Activated CD4-positive, alpha-beta T cell treated with anti-CD3 and anti-CD28 coated beads, Interleukin-2, amount 10 ng/mL, durations not matched to agents 7 days and 5 days (primary cell): Measurements from ENCODE around the gene PDZD7. TPM values are rescaled to one million over a fixed set of nuclear protein-coding genes. Genes with fewer than 3 reads are reported as not detected.

Experiments
- CTCF ChIA-PET: fragments of 350-600 bp; sonication (Branson Sonifier 250); formaldehyde crosslinking; loops from one replicate; lab custom pipeline; 2021; ENCODE audit warnings: antibody characterized with exemption; lab: Charles Lee
- POLR2A ChIA-PET: fragments of 350-600 bp; sonication (Branson Sonifier 250); formaldehyde crosslinking; loops from one replicate; lab custom pipeline; 2021; ENCODE audit warnings: antibody characterized with exemption; lab: Charles Lee
- DNase-seq: peaks from one replicate; pipeline ENCODE4 v3.0.0-alpha.2; 2020
- H3K27ac Mint-ChIP-seq: one replicate; pipeline ENCODE4 v1.8.0; 2021; ENCODE audit warnings: mild to moderate bottlenecking, moderate library complexity, mixed read lengths
- H3K27me3 Mint-ChIP-seq: one replicate; pipeline ENCODE4 v1.8.0; 2021; ENCODE audit warnings: mixed read lengths
- H3K36me3 Mint-ChIP-seq: one replicate; pipeline ENCODE4 v1.8.0; 2021; ENCODE audit warnings: low read depth, mixed read lengths
- H3K4me1 Mint-ChIP-seq: one replicate; pipeline ENCODE4 v1.8.0; 2021; ENCODE audit warnings: mixed read lengths
- H3K4me3 Mint-ChIP-seq: one replicate; pipeline ENCODE4 v1.8.0; 2021; ENCODE audit warnings: mild to moderate bottlenecking, moderate library complexity, mixed read lengths
- H3K9me3 Mint-ChIP-seq: one replicate; pipeline ENCODE4 v1.8.0; 2021; ENCODE audit warnings: mixed read lengths
- total RNA-seq, 2 experiments: library from RNA; stranded (reverse); gene quantifications; one replicate each; pipeline ENCODE4 v1.2.3, GENCODE V29; 2021

Gene PDZD7
- total RNA-seq, 2 experiments from 2014 or later, result 0.65 to 0.74 TPM

GRCh38 chr10:101056365-101057151 is 25.6 kb upstream of the PDZD7 start:
- Mint-ChIP-seq H3K4me3 (no peak overlapping the region), H3K27ac (no peak overlapping the region), H3K4me1 (peaks cover 37% of the 10 kb centered on the region), H3K27me3 (no peaks in the 10 kb centered on the region), H3K36me3 (peaks cover 26% of the 10 kb centered on the region), H3K9me3 (no peaks in the 10 kb centered on the region)
- no peak for DNase-seq
- ChIA-PET POLR2A (interaction anchor here (0.7 kb wide), 1 partner anchor 12 kb away, joined by 3 read pairs; no protein-coding TSS in a partner anchor), CTCF (interaction anchor here (1.2 to 6.8 kb wide), 4 partner anchors 12 to 38 kb away, joined by 3 to 35 read pairs (median 4); no protein-coding TSS in a partner anchor)

- H3K9me3 Mint-ChIP-seq, result no peaks in the 10 kb centered on the region
- DNase-seq, result no peak
- ChIA-PET POLR2A (no interaction called here), CTCF (interaction anchor here (1.2 to 6.8 kb wide), 3 partner anchors 13 to 37 kb away, joined by 3 to 35 read pairs (median 5); no protein-coding TSS in a partner anchor)
- peaks cover 3% of the 10 kb centered on the region for H3K27me3 Mint-ChIP-seq
- H3K4me3 Mint-ChIP-seq, result no peak overlapping the region
- peaks cover 41% of the 10 kb centered on the region for H3K4me1 Mint-ChIP-seq
- no peak overlapping the region for H3K27ac Mint-ChIP-seq
- H3K36me3 Mint-ChIP-seq, result peaks cover 26% of the 10 kb centered on the region
These were observed 24.5 kb upstream of the PDZD7 start for GRCh38 chr10:101055411-101055810.

- no peaks in the 10 kb centered on the region for H3K9me3 Mint-ChIP-seq
- peaks cover 6% of the 10 kb centered on the region for H3K27me3 Mint-ChIP-seq
- DNase-seq, result no peak
- H3K36me3 Mint-ChIP-seq, result peaks cover 26% of the 10 kb centered on the region
- CTCF ChIA-PET, result interaction anchor here (1.0 to 6.8 kb wide), 3 partner anchors 13 to 14 kb away, joined by 3 to 35 read pairs (median 5); no protein-coding TSS in a partner anchor
- no peak overlapping the region for H3K4me3 Mint-ChIP-seq
- POLR2A ChIA-PET, result no interaction called here
- peaks cover 40% of the 10 kb centered on the region for H3K4me1 Mint-ChIP-seq
- no peak overlapping the region for H3K27ac Mint-ChIP-seq
These were observed 23.9 kb upstream of the PDZD7 start for GRCh38 chr10:101054876-101055275.

- no peak for DNase-seq
- CTCF ChIA-PET, result interaction anchor here (1.0 to 6.8 kb wide), 2 partner anchors 13 to 14 kb away, joined by 3 to 35 read pairs; no protein-coding TSS in a partner anchor
- Mint-ChIP-seq H3K4me1 (peaks cover 39% of the 10 kb centered on the region), H3K9me3 (no peaks in the 10 kb centered on the region), H3K4me3 (no peak overlapping the region), H3K27me3 (peaks cover 11% of the 10 kb centered on the region), H3K27ac (no peak overlapping the region), H3K36me3 (peaks cover 22% of the 10 kb centered on the region)
- POLR2A ChIA-PET, result no interaction called here
These were observed 23.4 kb upstream of the PDZD7 start for GRCh38 chr10:101054351-101054750.

GRCh38 chr10:101053516-101053915 is 22.6 kb upstream of the PDZD7 start:
- peaks cover 18% of the 10 kb centered on the region for H3K36me3 Mint-ChIP-seq
- ChIA-PET POLR2A (no interaction called here), CTCF (interaction anchor here (6.8 kb wide), 1 partner anchor 15 kb away, joined by 35 read pairs; no protein-coding TSS in a partner anchor)
- H3K4me1 Mint-ChIP-seq, result peaks cover 33% of the 10 kb centered on the region
- H3K27ac Mint-ChIP-seq, result no peak overlapping the region
- DNase-seq, result no peak
- no peaks in the 10 kb centered on the region for H3K9me3 Mint-ChIP-seq
- no peak overlapping the region for H3K4me3 Mint-ChIP-seq
- H3K27me3 Mint-ChIP-seq, result peaks cover 20% of the 10 kb centered on the region

GRCh38 chr10:101052285-101052684 is 21.4 kb upstream of the PDZD7 start:
- Mint-ChIP-seq H3K4me3 (no peak overlapping the region), H3K36me3 (peaks cover 17% of the 10 kb centered on the region), H3K9me3 (no peaks in the 10 kb centered on the region), H3K27me3 (peaks cover 32% of the 10 kb centered on the region), H3K27ac (no peak overlapping the region), H3K4me1 (peaks cover 30% of the 10 kb centered on the region)
- ChIA-PET POLR2A (no interaction called here), CTCF (interaction anchor here (0.6 to 6.8 kb wide), 8 partner anchors 10 to 491 kb away, joined by 3 to 39 read pairs (median 8); partner anchors contain the start of genes KAZALD1, LZTS2, PDZD7 and SFXN3)
- no peak for DNase-seq

GRCh38 chr10:101050208-101051069 is 19.5 kb upstream of the PDZD7 start:
- CTCF ChIA-PET, result interaction anchor here (0.6 to 6.8 kb wide), 23 partner anchors 8 to 91 kb away, joined by 3 to 39 read pairs (median 4); partner anchors contain the start of genes KAZALD1, LZTS2, PDZD7 and SFXN3
- peak; percentile 79 for DNase-seq
- H3K4me1 Mint-ChIP-seq, result peaks cover 22% of the 10 kb centered on the region
- H3K36me3 Mint-ChIP-seq, result peaks cover 8% of the 10 kb centered on the region
- H3K9me3 Mint-ChIP-seq, result no peaks in the 10 kb centered on the region
- POLR2A ChIA-PET, result no interaction called here
- H3K4me3 Mint-ChIP-seq, result no peak overlapping the region
- H3K27ac Mint-ChIP-seq, result no peak overlapping the region
- H3K27me3 Mint-ChIP-seq, result peaks cover 48% of the 10 kb centered on the region

GRCh38 chr10:101047961-101048892 is 17.3 kb upstream of the PDZD7 start:
- peaks cover 1% of the 10 kb centered on the region for H3K36me3 Mint-ChIP-seq
- peaks cover 65% of the 10 kb centered on the region for H3K27me3 Mint-ChIP-seq

GRCh38 chr10:101047268-101047667 is 16.3 kb upstream of the PDZD7 start:
- H3K27ac Mint-ChIP-seq, result no peak overlapping the region
- ChIA-PET CTCF (interaction anchor here (0.8 to 1.5 kb wide), 3 partner anchors 13 to 48 kb away, joined by 3 to 4 read pairs (median 3); partner anchors contain the start of gene LZTS2), POLR2A (no interaction called here)
- peaks cover 32% of the 10 kb centered on the region for H3K4me1 Mint-ChIP-seq
- H3K4me3 Mint-ChIP-seq, result no peak overlapping the region
- H3K36me3 Mint-ChIP-seq, result peaks cover 1% of the 10 kb centered on the region
- no peaks in the 10 kb centered on the region for H3K9me3 Mint-ChIP-seq
- peaks cover 65% of the 10 kb centered on the region for H3K27me3 Mint-ChIP-seq
- no peak for DNase-seq

More at GRCh38 chr10:101047961-101048892, 17.3 kb upstream of the PDZD7 start:
- POLR2A ChIA-PET, result no interaction called here
- Mint-ChIP-seq H3K9me3 (no peaks in the 10 kb centered on the region), H3K4me3 (no peak overlapping the region), H3K27ac (peak overlapping the region; percentile 46), H3K4me1 (peaks cover 23% of the 10 kb centered on the region)
- CTCF ChIA-PET, result interaction anchor here (1.5 to 2.4 kb wide), 3 partner anchors 19 to 94 kb away, joined by 4 to 7 read pairs (median 5); no protein-coding TSS in a partner anchor
- no peak for DNase-seq

DNA sequence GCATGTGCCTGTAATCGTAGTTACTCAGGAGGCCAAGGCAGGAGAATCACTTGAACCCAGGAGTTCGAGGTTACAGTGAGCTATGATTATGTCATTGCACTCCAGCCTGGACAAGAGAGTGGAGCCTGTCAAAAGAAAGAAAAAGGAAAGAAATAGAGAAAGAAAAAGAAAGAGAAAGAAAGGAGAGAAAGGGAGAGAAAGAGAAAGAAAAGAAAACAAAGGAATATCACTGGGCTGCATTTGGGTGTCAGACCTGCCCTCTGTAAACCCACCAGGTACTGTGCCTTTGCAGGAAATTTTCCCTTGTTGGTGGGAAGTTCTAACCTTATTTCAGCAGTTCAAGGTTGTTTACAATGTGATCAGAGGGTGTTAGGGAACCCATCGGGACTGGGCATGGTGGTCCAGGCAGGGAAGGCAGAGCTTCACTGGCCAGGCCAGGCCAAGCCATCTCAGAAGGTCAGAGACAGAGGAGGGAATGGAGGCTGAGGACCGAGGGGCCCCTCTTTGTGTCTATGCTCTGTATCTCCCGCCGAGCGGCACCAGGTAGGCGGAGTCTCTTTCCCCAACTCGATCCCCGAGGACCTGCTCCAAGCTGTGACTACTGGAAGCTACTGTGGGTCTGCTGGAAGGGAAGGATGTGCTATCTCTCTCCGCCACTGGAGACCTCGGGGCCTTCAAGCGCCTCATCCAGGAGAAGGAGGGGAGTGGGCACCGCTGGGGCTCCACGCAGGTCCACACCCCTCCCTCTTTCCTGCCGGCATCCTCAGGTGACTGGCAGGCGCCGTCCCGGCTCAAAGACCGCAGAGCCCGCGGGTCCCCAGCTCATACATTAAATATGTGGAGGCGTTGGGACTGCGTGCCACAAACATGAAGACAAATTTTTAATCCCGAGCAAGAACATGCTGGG is 15.7 kb upstream of the PDZD7 start:
- H3K27ac Mint-ChIP-seq, result no peak overlapping the region
- no peaks in the 10 kb centered on the region for H3K9me3 Mint-ChIP-seq
- peaks cover 1% of the 10 kb centered on the region for H3K36me3 Mint-ChIP-seq
- H3K4me3 Mint-ChIP-seq, result no peak overlapping the region
- peaks cover 65% of the 10 kb centered on the region for H3K27me3 Mint-ChIP-seq
- DNase-seq, result no peak
- POLR2A ChIA-PET, result no interaction called here
- peaks cover 39% of the 10 kb centered on the region for H3K4me1 Mint-ChIP-seq
- CTCF ChIA-PET, result interaction anchor here (0.8 to 1.5 kb wide), 4 partner anchors 14 to 95 kb away, joined by 3 to 4 read pairs (median 4); partner anchors contain the start of gene LZTS2
